B cell (primary cell): Measurements from ENCODE around the gene FMC1. TPM values are rescaled to one million over a fixed set of nuclear protein-coding genes. Genes with fewer than 3 reads are reported as not detected.

Experiments
- polyA plus RNA-seq: library from polyadenylated mRNA; depleted of rRNA; stranded (reverse); fragments of >200 nt; gene quantifications from 2 replicates; pipeline ENCODE4 v1.2.3, GENCODE V29; 2012
- small RNA-seq: library from RNA; depleted of rRNA; stranded (forward); fragments of <200 nt; gene quantifications from one replicate; pipeline ENCODE3, GENCODE V24; 2012; ENCODE audit warnings: low replicate concordance, low read depth; ENCODE audit not compliant: insufficient read length
- total RNA-seq, 2 donors: library from RNA; stranded (reverse); fragments of 120-200 nt in 1 of 2; gene quantifications; 1 replicate in 1 of 2; 2 replicates in 1 of 2; pipeline versions ENCODE4 v1.2.3 to v1.2.4, GENCODE V29; 2013 to 2022

The FMC1 gene
- total and polyA plus RNA-seq, 2 donors (not counting 1 experiment from before 2014, with no cell fraction given): 5.3 to 18.3 TPM

Small RNA genes within 50 kb of the gene (small RNA-seq; reads per million reads assigned to genes)
- gene RNU6-206P: not detected

Other genes with a start within 250 kb of the FMC1 start
- gene ZC3HAV1, start 231.6 kb upstream of the FMC1 start, total RNA-seq: 101 TPM in 2 replicates
- 45.9 and 65.2 TPM in 2 replicates for gene ZC3HAV1, start 231.6 kb upstream of the FMC1 start, polyA plus RNA-seq
- gene UBN2, start 110.1 kb upstream of the FMC1 start, total RNA-seq: 33.4 and 36.1 TPM in 2 replicates
- 2.4 and 3.5 TPM in 2 replicates for gene UBN2, start 110.1 kb upstream of the FMC1 start, polyA plus RNA-seq
- gene LUC7L2, start 18.6 kb downstream of the FMC1 start, total RNA-seq: 141 and 142 TPM in 2 replicates
- gene LUC7L2, start 18.6 kb downstream of the FMC1 start, polyA plus RNA-seq: 26.5 and 63.5 TPM in 2 replicates
- not detected in 2 replicates for gene KLRG2, start 142.3 kb downstream of the FMC1 start, total RNA-seq
- gene KLRG2, start 142.3 kb downstream of the FMC1 start, polyA plus RNA-seq: not detected in 2 replicates
- not detected in 2 replicates for gene CLEC2L, start 182.3 kb downstream of the FMC1 start, total RNA-seq
- not detected in 2 replicates for gene CLEC2L, start 182.3 kb downstream of the FMC1 start, polyA plus RNA-seq